ENCODE measurements around the gene CCDC78. TPM values are rescaled to one million over a fixed set of nuclear protein-coding genes. Genes with fewer than 3 reads are reported as not detected.

CCDC78 gene
- total and polyA plus RNA-seq, 2 of the 13 experiments (the other 11 are each of a cell fraction or from before 2014, with no cell fraction given): 0.53 to 1.5 TPM

- TF ChIP-seq DNMT1 (CRISPR knock-in tag; IDR thresholded peaks at IDR 0.05) (no peak), ZNF432 (CRISPR knock-in tag; IDR thresholded peaks at IDR 0.05; ENCODE audit: borderline replicate concordance) (no peak), ZNF160 (CRISPR knock-in tag; IDR thresholded peaks at IDR 0.05) (no peak), CCDC6 (CRISPR knock-in tag; IDR thresholded peaks at IDR 0.05) (no peak), KDM6A (CRISPR knock-in tag; IDR thresholded peaks at IDR 0.05; ENCODE audit: low read depth) (no peak), ZNF607 (CRISPR knock-in tag; IDR thresholded peaks at IDR 0.05; ENCODE audit: borderline replicate concordance) (no peak), ZNF317 (CRISPR knock-in tag; IDR thresholded peaks at IDR 0.05) (0 out of 2 replicates have a peak, but pooled peaks have one; percentile 47)
Measured at GRCh38 chr16:680967-681745, 45.1 kb downstream of the CCDC78 start (continued).

GRCh38 chr16:680625-680945, 45.7 kb downstream of the CCDC78 start:
- Histone ChIP-seq H3K27ac (ENCODE audit: extremely low read length, insufficient read depth, low read length) (peak overlapping the region; percentile 76), H3K9me3 (ENCODE audit: low read length) (no peaks in the 10 kb centered on the region), H3K27me3 (ENCODE audit: control insufficient read depth in 1 of 2, insufficient read depth in 2 of 2, low read length in 2 of 2) (no peaks in the 10 kb centered on the region; a peak in 1 of 5 replicates), H3K4me1 (ENCODE audit: insufficient read depth, low read length) (peaks cover 35% of the 10 kb centered on the region), H3K9ac (ENCODE audit: insufficient read depth, low read depth, low read length) (peak overlapping the region; percentile 82), H3K79me2 (ENCODE audit: insufficient read depth, low read length) (peaks cover 16% of the 10 kb centered on the region), H3K36me3 (replicated peaks in 1 of 2; ENCODE audit: control insufficient read depth in 1 of 2, insufficient read depth in 2 of 2, low read length in 2 of 2) (peaks cover 8 to 17% of the 10 kb centered on the region in 2 experiments; a peak in 4 of 5 replicates), H3K4me2 (ENCODE audit: low read depth, low read length) (peak overlapping the region; percentile 80), H2AFZ (ENCODE audit: low read length) (no peak overlapping the region), H4K20me1 (ENCODE audit: insufficient read depth, low read length) (0 out of 2 replicates have a peak, but pooled peaks cover 3% of the 10 kb centered on the region), H3K4me3 (replicated peaks in 1 of 3; ENCODE audit: insufficient read depth in 1 of 3, low read depth in 2 of 3, low read length in 3 of 3) (peak overlapping the region; percentile 72 to 88 (median 85))
- intact Hi-C loops (cut with micrococcal nuclease; ENCODE audit: unreplicated experiment): no loop called here
- BruUV-seq (replicated peaks): no TSS peak
- no peak for DNase-seq (ENCODE audit: low spot score)
- TF ChIP-seq FOXC1 (CRISPR knock-in tag; IDR thresholded peaks at IDR 0.05; ENCODE audit: borderline replicate concordance) (no peak), ZNF672 (CRISPR knock-in tag; IDR thresholded peaks at IDR 0.05) (no peak), REL (CRISPR knock-in tag; conservative IDR thresholded peaks at IDR 0.05) (0 out of 2 replicates have a peak, but pooled peaks have one; percentile 31), ZNF33B (CRISPR knock-in tag; IDR thresholded peaks at IDR 0.05) (no peak), ZNF670 (CRISPR knock-in tag; IDR thresholded peaks at IDR 0.05; ENCODE audit: borderline replicate concordance) (0 out of 2 replicates have a peak, but pooled peaks have one; percentile 16), AGO1 (IDR thresholded peaks at IDR 0.05; ENCODE audit: low read depth, low read length, poor library complexity, severe bottlenecking) (peak; percentile 45), BRF2 (CRISPR knock-in tag; IDR thresholded peaks at IDR 0.05) (0 out of 2 replicates have a peak, but pooled peaks have one; percentile 12), ZNF276 (CRISPR knock-in tag; IDR thresholded peaks at IDR 0.05; ENCODE audit: low read depth) (no peak), ZFX (CRISPR knock-in tag; IDR thresholded peaks at IDR 0.05; ENCODE audit: low read depth) (0 out of 2 replicates have a peak, but pooled peaks have one; percentile 4), TBP (CRISPR knock-in tag; IDR thresholded peaks at IDR 0.05) (no peak), HOXA7 (CRISPR knock-in tag; IDR thresholded peaks at IDR 0.05) (no peak)
- CTCF ChIA-PET (ENCODE audit: low intra/inter-chr PET ratio, low total read pairs): interaction anchor here (0.8 kb wide), 1 partner anchor 13 kb away, joined by 3 read pairs; the partner anchor contains the start of gene RHOT2
- in situ Hi-C loops (cut with HindIII; ENCODE audit: extremely low pct_ligation_motif_present, low pct_unique_long_range_greater_than_20kb): no loop called here
- POLR2A ChIA-PET: interaction anchor here (0.8 to 4.4 kb wide), 9 partner anchors 9 to 44 kb away, joined by 3 to 34 read pairs (median 6); partner anchors contain the start of genes ANTKMT, METRN, METTL26 and RHOT2
- FAIRE-seq: no peak
- ATAC-seq: no peak
- WGBS (ENCODE audit: low lambda C conversion rate): no CpG with 5 or more reads among the region's 38 CpGs
